ENCODE results near the gene AGPS. TPM values are rescaled to one million over a fixed set of nuclear protein-coding genes. Genes with fewer than 3 reads are reported as not detected.

The AGPS gene
- total and polyA plus RNA-seq, 4 donors = 6.3 to 46.9 (median 18.3) TPM

- Histone ChIP-seq H3K4me1 (ENCODE audit: control insufficient read depth in 4 of 4, insufficient read depth in 4 of 4, low read length in 3 of 4) (peaks cover 0 to 2% (median 0%) of the 10 kb centered on the region in 4 donors), H3K27me3 (ENCODE audit: control insufficient read depth in 4 of 4, insufficient read depth in 4 of 4, low read length in 3 of 4) (no peaks in the 10 kb centered on the region), H3K4me3 (ENCODE audit: low read depth in 1 of 3, low read length in 3 of 3) (no peak overlapping the region), H3K9me3 (ENCODE audit: control insufficient read depth in 4 of 4, low read length in 3 of 4) (no peaks in the 10 kb centered on the region), H3K36me3 (ENCODE audit: control insufficient read depth in 4 of 4, insufficient read depth in 3 of 4, low read depth in 1 of 4, low read length in 3 of 4) (peaks cover 0 to 7% (median 2%) of the 10 kb centered on the region in 4 donors), H3K27ac (ENCODE audit: low read depth in 1 of 2, low read length in 2 of 2) (no peak overlapping the region), H3K9ac (ENCODE audit: low read depth in 1 of 2, low read length in 2 of 2) (no peak overlapping the region)
- WGBS = 92% methylated on average over 3 of the region's 3 CpGs
- DNase-seq (ENCODE audit: low spot score) = no peak
- no peak for TF ChIP-seq NR2F2 (IDR thresholded peaks at IDR 0.05)
- no peak for TF ChIP-seq JUND (IDR thresholded peaks at IDR 0.05)
- TF ChIP-seq HNF4A (conservative IDR thresholded peaks at IDR 0.05) = no peak
- TF ChIP-seq, protein P1, sequence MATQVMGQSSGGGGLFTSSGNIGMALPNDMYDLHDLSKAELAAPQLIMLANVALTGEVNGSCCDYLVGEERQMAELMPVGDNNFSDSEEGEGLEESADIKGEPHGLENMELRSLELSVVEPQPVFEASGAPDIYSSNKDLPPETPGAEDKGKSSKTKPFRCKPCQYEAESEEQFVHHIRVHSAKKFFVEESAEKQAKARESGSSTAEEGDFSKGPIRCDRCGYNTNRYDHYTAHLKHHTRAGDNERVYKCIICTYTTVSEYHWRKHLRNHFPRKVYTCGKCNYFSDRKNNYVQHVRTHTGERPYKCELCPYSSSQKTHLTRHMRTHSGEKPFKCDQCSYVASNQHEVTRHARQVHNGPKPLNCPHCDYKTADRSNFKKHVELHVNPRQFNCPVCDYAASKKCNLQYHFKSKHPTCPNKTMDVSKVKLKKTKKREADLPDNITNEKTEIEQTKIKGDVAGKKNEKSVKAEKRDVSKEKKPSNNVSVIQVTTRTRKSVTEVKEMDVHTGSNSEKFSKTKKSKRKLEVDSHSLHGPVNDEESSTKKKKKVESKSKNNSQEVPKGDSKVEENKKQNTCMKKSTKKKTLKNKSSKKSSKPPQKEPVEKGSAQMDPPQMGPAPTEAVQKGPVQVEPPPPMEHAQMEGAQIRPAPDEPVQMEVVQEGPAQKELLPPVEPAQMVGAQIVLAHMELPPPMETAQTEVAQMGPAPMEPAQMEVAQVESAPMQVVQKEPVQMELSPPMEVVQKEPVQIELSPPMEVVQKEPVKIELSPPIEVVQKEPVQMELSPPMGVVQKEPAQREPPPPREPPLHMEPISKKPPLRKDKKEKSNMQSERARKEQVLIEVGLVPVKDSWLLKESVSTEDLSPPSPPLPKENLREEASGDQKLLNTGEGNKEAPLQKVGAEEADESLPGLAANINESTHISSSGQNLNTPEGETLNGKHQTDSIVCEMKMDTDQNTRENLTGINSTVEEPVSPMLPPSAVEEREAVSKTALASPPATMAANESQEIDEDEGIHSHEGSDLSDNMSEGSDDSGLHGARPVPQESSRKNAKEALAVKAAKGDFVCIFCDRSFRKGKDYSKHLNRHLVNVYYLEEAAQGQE (IDR thresholded peaks at IDR 0.05) = no peak
- TF ChIP-seq ZBTB33 (IDR thresholded peaks at IDR 0.05) = no peak
- TF ChIP-seq, protein P2, sequence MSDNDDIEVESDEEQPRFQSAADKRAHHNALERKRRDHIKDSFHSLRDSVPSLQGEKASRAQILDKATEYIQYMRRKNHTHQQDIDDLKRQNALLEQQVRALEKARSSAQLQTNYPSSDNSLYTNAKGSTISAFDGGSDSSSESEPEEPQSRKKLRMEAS (IDR thresholded peaks at IDR 0.05) = no peak
- no peak for TF ChIP-seq EGR1 (IDR thresholded peaks at IDR 0.05; ENCODE audit: low read depth in 2 of 2)
- TF ChIP-seq HNF4G (IDR thresholded peaks at IDR 0.05) = no peak
- TF ChIP-seq SP1 (IDR thresholded peaks at IDR 0.05) = no peak
- no peak for TF ChIP-seq FOXA1 (IDR thresholded peaks at IDR 0.05)
- no peak for TF ChIP-seq FOXA2 (IDR thresholded peaks at IDR 0.05)
- no peak for TF ChIP-seq YY1 (IDR thresholded peaks at IDR 0.05)
- TF ChIP-seq, protein P3, sequence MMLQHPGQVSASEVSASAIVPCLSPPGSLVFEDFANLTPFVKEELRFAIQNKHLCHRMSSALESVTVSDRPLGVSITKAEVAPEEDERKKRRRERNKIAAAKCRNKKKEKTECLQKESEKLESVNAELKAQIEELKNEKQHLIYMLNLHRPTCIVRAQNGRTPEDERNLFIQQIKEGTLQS (IDR thresholded peaks at IDR 0.05) = no peak
Observed at GRCh38 chr2:177535958-177536504, 143.5 kb downstream of the AGPS start.

DNA sequence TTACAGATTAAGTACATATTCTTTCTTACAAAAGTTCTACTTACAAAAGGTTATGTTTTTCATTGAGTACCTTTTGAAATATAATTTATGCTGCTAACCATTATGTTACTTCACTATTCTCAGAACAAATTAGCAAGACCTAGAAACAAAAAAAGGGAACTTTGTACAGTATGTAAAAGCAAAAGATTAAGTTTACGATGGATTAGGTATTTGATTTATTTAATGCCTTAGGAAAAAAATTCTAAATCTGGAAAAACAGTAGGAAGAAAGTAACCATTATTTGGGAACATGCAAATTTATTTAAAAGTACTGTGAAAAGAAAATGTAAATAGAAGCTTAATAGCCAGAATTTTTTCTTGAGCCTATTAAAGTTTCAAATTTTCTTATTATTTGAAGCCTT is 144.6 kb downstream of the AGPS start:
- H3K9me3 ChIP-seq (ENCODE audit: control insufficient read depth in 4 of 4, low read length in 3 of 4) = no peaks in the 10 kb centered on the region
- H3K4me3 ChIP-seq (ENCODE audit: low read depth in 1 of 3, low read length in 3 of 3) = no peak overlapping the region
- H3K27ac ChIP-seq (ENCODE audit: low read depth in 1 of 2, low read length in 2 of 2) = no peak overlapping the region
- WGBS = 99% methylated on average over 1 of the region's 1 CpG
- H3K9ac ChIP-seq (ENCODE audit: low read depth in 1 of 2, low read length in 2 of 2) = no peak overlapping the region
- H3K27me3 ChIP-seq (ENCODE audit: control insufficient read depth in 4 of 4, insufficient read depth in 4 of 4, low read length in 3 of 4) = no peaks in the 10 kb centered on the region
- DNase-seq (ENCODE audit: low spot score) = no peak
- peaks cover 0 to 7% (median 2%) of the 10 kb centered on the region in 4 donors for H3K36me3 ChIP-seq (ENCODE audit: control insufficient read depth in 4 of 4, insufficient read depth in 3 of 4, low read depth in 1 of 4, low read length in 3 of 4)
- H3K4me1 ChIP-seq (ENCODE audit: control insufficient read depth in 4 of 4, insufficient read depth in 4 of 4, low read length in 3 of 4) = peaks cover 0 to 2% (median 0%) of the 10 kb centered on the region in 4 donors
- TF ChIP-seq FOXA2 (IDR thresholded peaks at IDR 0.05) (no peak), SP1 (IDR thresholded peaks at IDR 0.05) (no peak), JUND (IDR thresholded peaks at IDR 0.05) (no peak), HNF4A (conservative IDR thresholded peaks at IDR 0.05) (no peak), RXRA (IDR thresholded peaks at IDR 0.05) (no peak), HNF4G (IDR thresholded peaks at IDR 0.05) (no peak), NR2F2 (IDR thresholded peaks at IDR 0.05) (no peak)
- TF ChIP-seq, protein P1 (IDR thresholded peaks at IDR 0.05) = no peak
